Measurements from ENCODE around the gene TNS1.
A peak's percentile ranks its signal among the peaks of the same experiment; 100 is the strongest.

Gene TNS1

GRCh38 chr2:217918308-217919024 lies 84.3 kb downstream of the TNS1 start:
- peaks cover 99% of the 10 kb centered on the region for H3K4me1 ChIP-seq (ENCODE audit: insufficient read depth, low read length)
- H3K4me3 ChIP-seq (ENCODE audit: low read depth in 1 of 2, low read length in 2 of 2) = no peak overlapping the region
- H3K27me3 ChIP-seq (ENCODE audit: control insufficient read depth in 1 of 2, insufficient read depth in 2 of 2, low read length in 2 of 2) = no peaks in the 10 kb centered on the region
- peak overlapping the region; percentile 93 for H3K9ac ChIP-seq (ENCODE audit: low read length)
- no peaks in the 10 kb centered on the region for H3K9me3 ChIP-seq (ENCODE audit: low read length)
- H3K27ac ChIP-seq (ENCODE audit: low read depth, low read length) = peak overlapping the region; percentile 97
- H3K36me3 ChIP-seq (ENCODE audit: insufficient read depth, low read length) = peaks cover 43% of the 10 kb centered on the region

DNA sequence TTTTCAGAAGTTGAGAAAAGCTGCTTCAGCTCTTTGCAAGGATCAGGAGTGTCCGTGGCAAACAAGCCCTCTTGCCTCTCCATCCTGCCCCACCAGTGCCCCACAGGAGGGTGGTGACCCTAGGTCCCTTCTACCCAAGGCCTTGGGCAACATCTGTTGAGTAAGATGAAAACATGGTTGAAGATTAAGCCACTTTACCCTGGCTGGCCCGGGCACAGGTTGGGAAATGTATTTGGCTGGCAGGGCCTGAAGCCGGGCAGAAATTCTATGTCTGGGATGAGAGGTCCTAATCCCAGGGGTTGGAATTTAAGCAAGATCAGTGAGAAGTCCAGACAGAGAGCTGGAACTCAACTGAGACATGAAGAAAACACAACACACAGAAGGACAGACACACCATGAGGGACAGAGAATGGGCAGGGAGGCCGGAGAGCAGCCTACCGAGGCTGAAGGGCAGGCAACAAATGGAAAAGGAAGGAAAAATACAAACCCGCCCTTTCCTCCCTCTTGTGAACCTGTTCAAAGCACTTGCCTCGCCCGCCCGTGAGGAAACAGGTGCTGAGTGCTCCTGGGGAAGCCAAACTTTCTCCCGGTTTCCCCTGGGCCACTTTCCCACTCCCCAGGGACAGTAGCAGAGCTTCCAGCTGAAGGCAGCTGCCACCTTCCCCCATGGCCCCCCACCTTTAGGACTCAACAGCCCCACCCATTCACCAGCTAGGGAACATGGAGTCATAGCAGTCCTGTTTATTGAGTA lies 86.1 kb downstream of the TNS1 start:
- H3K4me3 ChIP-seq (ENCODE audit: low read depth in 1 of 2, low read length in 2 of 2) = no peak overlapping the region
- peak overlapping the region; percentile 44 for H3K9ac ChIP-seq (ENCODE audit: low read length)
- no peaks in the 10 kb centered on the region for H3K27me3 ChIP-seq (ENCODE audit: control insufficient read depth in 1 of 2, insufficient read depth in 2 of 2, low read length in 2 of 2)
- H3K9me3 ChIP-seq (ENCODE audit: low read length) = no peaks in the 10 kb centered on the region
- H3K27ac ChIP-seq (ENCODE audit: low read depth, low read length) = peak overlapping the region; percentile 97
- H3K4me1 ChIP-seq (ENCODE audit: insufficient read depth, low read length) = peaks cover 99% of the 10 kb centered on the region
- peaks cover 39% of the 10 kb centered on the region for H3K36me3 ChIP-seq (ENCODE audit: insufficient read depth, low read length)

GRCh38 chr2:217915706-217916105 lies 87.1 kb downstream of the TNS1 start:
- H3K9me3 ChIP-seq (ENCODE audit: low read length) = no peaks in the 10 kb centered on the region
- peak overlapping the region; percentile 29 for H3K9ac ChIP-seq (ENCODE audit: low read length)
- peak overlapping the region; percentile 97 for H3K27ac ChIP-seq (ENCODE audit: low read depth, low read length)
- no peak overlapping the region for H3K4me3 ChIP-seq (ENCODE audit: low read depth in 1 of 2, low read length in 2 of 2)
- H3K4me1 ChIP-seq (ENCODE audit: insufficient read depth, low read length) = peaks cover 99% of the 10 kb centered on the region
- H3K27me3 ChIP-seq (ENCODE audit: control insufficient read depth in 1 of 2, insufficient read depth in 2 of 2, low read length in 2 of 2) = no peaks in the 10 kb centered on the region
- H3K36me3 ChIP-seq (ENCODE audit: insufficient read depth, low read length) = peaks cover 39% of the 10 kb centered on the region

DNA sequence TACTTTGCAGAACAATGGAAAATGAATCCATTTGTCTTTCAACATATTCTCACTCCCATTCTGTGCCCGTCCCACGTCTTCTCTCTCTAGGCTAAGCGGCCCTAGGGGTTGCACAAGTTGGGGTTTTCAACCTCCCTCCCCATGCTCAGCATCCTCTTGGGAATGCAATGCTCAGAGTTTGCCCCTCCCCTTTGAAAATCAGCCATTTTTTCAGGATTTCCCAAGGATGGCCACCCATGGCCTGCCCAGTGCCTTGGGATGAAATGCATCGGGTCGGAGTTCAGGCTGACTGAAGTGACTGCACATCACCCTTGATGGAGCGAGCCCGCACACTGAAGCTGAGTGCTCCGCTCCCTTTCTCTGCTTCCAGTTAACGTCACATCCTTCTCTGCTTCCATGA lies 87.9 kb downstream of the TNS1 start:
- H3K4me3 ChIP-seq (ENCODE audit: low read depth in 1 of 2, low read length in 2 of 2) = no peak overlapping the region
- H3K9ac ChIP-seq (ENCODE audit: low read length) = peak overlapping the region; percentile 29
- H3K9me3 ChIP-seq (ENCODE audit: low read length) = no peaks in the 10 kb centered on the region
- peaks cover 99% of the 10 kb centered on the region for H3K4me1 ChIP-seq (ENCODE audit: insufficient read depth, low read length)
- peaks cover 39% of the 10 kb centered on the region for H3K36me3 ChIP-seq (ENCODE audit: insufficient read depth, low read length)
- peak overlapping the region; percentile 97 for H3K27ac ChIP-seq (ENCODE audit: low read depth, low read length)
- no peaks in the 10 kb centered on the region for H3K27me3 ChIP-seq (ENCODE audit: control insufficient read depth in 1 of 2, insufficient read depth in 2 of 2, low read length in 2 of 2)

DNA sequence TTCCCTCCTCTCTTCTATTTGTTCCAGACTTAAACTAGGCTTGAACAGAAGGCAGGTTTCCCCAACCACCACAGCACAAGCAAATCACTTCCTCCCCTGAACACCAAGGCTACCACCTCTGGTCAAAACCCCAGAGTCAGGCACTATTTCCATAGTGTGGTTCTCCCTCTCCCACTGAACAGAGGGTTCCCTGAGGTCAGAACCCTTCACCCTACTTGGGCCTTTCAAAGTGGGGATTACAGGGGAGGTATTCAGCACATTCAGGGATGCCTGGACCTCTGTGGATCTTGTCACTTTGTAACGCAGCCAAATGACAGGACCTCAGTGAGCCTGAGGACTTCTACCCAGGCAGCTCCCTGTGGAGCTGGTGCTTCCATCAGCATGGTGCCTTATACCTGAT lies 88.7 kb downstream of the TNS1 start:
- H3K9me3 ChIP-seq (ENCODE audit: low read length) = no peaks in the 10 kb centered on the region
- H3K27me3 ChIP-seq (ENCODE audit: control insufficient read depth in 1 of 2, insufficient read depth in 2 of 2, low read length in 2 of 2) = no peaks in the 10 kb centered on the region
- H3K4me1 ChIP-seq (ENCODE audit: insufficient read depth, low read length) = peaks cover 99% of the 10 kb centered on the region
- H3K36me3 ChIP-seq (ENCODE audit: insufficient read depth, low read length) = peaks cover 34% of the 10 kb centered on the region
- H3K4me3 ChIP-seq (ENCODE audit: low read depth in 1 of 2, low read length in 2 of 2) = no peak overlapping the region
- H3K27ac ChIP-seq (ENCODE audit: low read depth, low read length) = peak overlapping the region; percentile 97
- peak overlapping the region; percentile 2 for H3K9ac ChIP-seq (ENCODE audit: low read length)

DNA sequence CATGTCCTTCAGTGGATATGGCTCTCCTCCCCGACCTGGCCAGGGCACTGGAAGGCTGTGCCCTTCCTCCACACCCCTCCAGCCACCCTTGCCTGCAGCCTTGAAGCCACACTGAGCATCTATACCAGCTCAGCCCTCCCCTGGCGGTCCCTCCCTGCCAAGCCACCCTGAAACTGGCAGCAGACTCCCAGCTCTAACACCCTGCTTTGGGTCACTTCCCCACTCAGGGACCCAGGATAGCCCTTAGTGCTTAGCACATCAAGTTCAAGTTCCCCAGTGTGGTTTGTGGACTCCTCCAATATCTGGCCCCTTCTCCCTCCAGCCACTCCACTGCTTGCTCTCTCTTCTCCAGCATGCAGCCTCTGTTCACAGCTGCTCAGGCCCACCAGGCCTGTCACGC lies 89.4 kb downstream of the TNS1 start:
- H3K9me3 ChIP-seq (ENCODE audit: low read length) = no peaks in the 10 kb centered on the region
- H3K27me3 ChIP-seq (ENCODE audit: control insufficient read depth in 1 of 2, insufficient read depth in 2 of 2, low read length in 2 of 2) = no peaks in the 10 kb centered on the region
- peaks cover 32% of the 10 kb centered on the region for H3K36me3 ChIP-seq (ENCODE audit: insufficient read depth, low read length)
- H3K27ac ChIP-seq (ENCODE audit: low read depth, low read length) = peak overlapping the region; percentile 97
- H3K4me1 ChIP-seq (ENCODE audit: insufficient read depth, low read length) = peaks cover 99% of the 10 kb centered on the region
- H3K9ac ChIP-seq (ENCODE audit: low read length) = peak overlapping the region; percentile 2
- peak overlapping the region in 1 of 2 donors; percentile 25 for H3K4me3 ChIP-seq (ENCODE audit: low read depth in 1 of 2, low read length in 2 of 2)

DNA sequence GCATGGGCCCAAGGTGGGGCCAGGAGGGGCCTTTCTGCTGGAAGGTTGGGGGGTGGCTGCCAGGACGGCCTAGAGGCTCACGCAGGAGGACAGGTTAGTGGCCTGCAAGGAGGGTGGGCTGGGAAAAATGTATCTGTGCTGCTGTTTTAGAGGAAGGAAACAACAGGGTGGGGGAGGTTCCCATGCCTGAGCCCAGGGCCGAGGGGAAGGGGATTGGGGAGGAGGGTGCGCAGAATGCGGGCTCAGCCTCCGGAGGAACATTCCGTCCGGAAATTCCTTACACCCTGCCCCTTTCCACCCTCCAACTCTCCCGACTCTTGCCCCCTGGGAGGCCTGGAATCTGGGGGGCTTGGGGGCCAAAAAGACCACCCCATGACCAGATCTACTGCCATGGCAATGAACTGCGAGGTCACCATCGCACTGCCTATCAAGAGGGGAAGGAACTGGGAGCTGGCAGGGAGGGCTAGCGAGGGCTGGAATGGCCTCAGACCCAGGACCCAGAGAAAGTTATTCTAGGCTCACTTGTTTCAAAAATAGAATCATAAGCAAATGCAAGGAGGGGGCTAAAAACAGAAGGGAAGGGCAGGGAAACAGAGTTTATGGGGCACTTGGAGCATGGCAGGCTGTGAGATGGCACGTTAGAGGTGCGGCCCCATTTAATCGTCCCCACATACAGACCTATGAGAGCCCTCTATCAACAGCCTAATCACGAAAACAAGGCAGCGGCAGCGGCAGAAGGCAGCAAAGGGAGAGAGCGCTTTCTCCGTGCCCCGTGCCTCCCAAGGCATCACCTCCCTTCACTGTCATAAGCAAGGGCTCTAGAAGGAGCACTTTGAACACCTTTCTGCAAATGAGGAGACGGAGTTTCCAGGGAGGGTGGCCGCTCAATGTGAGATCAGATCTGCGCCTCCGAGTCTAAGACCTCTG lies 90.4 kb downstream of the TNS1 start:
- Histone ChIP-seq H3K9me3 (ENCODE audit: low read length) (no peaks in the 10 kb centered on the region), H3K27ac (ENCODE audit: low read depth, low read length) (peak overlapping the region; percentile 97), H3K4me3 (ENCODE audit: low read depth in 1 of 2, low read length in 2 of 2) (peak overlapping the region in 1 of 2 donors; percentile 42), H3K27me3 (ENCODE audit: control insufficient read depth in 1 of 2, insufficient read depth in 2 of 2, low read length in 2 of 2) (no peaks in the 10 kb centered on the region), H3K9ac (ENCODE audit: low read length) (peak overlapping the region; percentile 2), H3K36me3 (ENCODE audit: insufficient read depth, low read length) (peaks cover 31% of the 10 kb centered on the region), H3K4me1 (ENCODE audit: insufficient read depth, low read length) (peaks cover 99% of the 10 kb centered on the region)

- no peaks in the 10 kb centered on the region for H3K27me3 ChIP-seq (ENCODE audit: control insufficient read depth in 1 of 2, insufficient read depth in 2 of 2, low read length in 2 of 2)
- H3K4me3 ChIP-seq (ENCODE audit: low read depth in 1 of 2, low read length in 2 of 2) = peak overlapping the region in 1 of 2 donors; percentile 42
- peaks cover 99% of the 10 kb centered on the region for H3K4me1 ChIP-seq (ENCODE audit: insufficient read depth, low read length)
- H3K36me3 ChIP-seq (ENCODE audit: insufficient read depth, low read length) = peaks cover 28% of the 10 kb centered on the region
- H3K9ac ChIP-seq (ENCODE audit: low read length) = peak overlapping the region; percentile 15
- no peaks in the 10 kb centered on the region for H3K9me3 ChIP-seq (ENCODE audit: low read length)
- H3K27ac ChIP-seq (ENCODE audit: low read depth, low read length) = peak overlapping the region; percentile 97
Observed at GRCh38 chr2:217911283-217912097, 91.3 kb downstream of the TNS1 start.

GRCh38 chr2:217910875-217911212 lies 92.0 kb downstream of the TNS1 start:
- peak overlapping the region; percentile 97 for H3K27ac ChIP-seq (ENCODE audit: low read depth, low read length)
- peaks cover 26% of the 10 kb centered on the region for H3K36me3 ChIP-seq (ENCODE audit: insufficient read depth, low read length)
- peak overlapping the region; percentile 15 for H3K9ac ChIP-seq (ENCODE audit: low read length)
- H3K9me3 ChIP-seq (ENCODE audit: low read length) = no peaks in the 10 kb centered on the region
- peak overlapping the region in 1 of 2 donors; percentile 42 for H3K4me3 ChIP-seq (ENCODE audit: low read depth in 1 of 2, low read length in 2 of 2)
- no peaks in the 10 kb centered on the region for H3K27me3 ChIP-seq (ENCODE audit: control insufficient read depth in 1 of 2, insufficient read depth in 2 of 2, low read length in 2 of 2)
- H3K4me1 ChIP-seq (ENCODE audit: insufficient read depth, low read length) = peaks cover 99% of the 10 kb centered on the region

DNA sequence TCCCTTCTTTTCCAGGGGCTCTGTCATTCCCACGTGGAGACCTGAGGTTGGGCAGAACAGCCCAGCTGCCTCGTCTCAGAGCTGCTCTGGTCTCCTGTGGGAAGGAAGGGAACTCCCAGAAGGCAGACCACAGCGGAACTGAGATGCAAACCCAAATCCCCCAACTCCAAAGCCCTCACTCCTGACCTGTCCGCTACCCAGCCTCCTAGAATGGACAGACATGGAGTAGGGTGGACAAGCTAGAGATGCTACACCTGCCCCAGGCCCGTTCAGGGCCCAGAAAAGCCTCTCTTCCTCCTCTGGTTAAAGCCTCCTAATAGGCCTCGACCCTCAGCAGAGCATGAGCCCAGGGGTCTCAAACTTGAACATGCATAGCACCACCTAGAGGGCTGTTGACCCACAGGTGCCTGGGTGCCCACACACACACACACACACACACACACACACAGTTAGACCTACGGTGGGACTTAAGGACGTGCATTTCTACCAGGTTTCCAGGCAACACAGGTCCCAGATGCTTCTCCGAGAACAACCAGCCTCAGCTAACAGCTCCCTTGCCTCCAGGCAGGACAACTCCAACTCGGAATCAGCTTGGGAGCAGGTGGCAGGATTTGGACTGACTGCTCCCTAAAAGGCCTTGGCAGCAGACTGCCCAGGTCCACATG lies 93.5 kb downstream of the TNS1 start:
- peak overlapping the region; percentile 97 for H3K27ac ChIP-seq (ENCODE audit: low read depth, low read length)
- peak overlapping the region; percentile 22 for H3K9ac ChIP-seq (ENCODE audit: low read length)
- H3K27me3 ChIP-seq (ENCODE audit: control insufficient read depth in 1 of 2, insufficient read depth in 2 of 2, low read length in 2 of 2) = no peaks in the 10 kb centered on the region
- H3K36me3 ChIP-seq (ENCODE audit: insufficient read depth, low read length) = peaks cover 27% of the 10 kb centered on the region
- H3K9me3 ChIP-seq (ENCODE audit: low read length) = no peaks in the 10 kb centered on the region
- peaks cover 99% of the 10 kb centered on the region for H3K4me1 ChIP-seq (ENCODE audit: insufficient read depth, low read length)
- H3K4me3 ChIP-seq (ENCODE audit: low read depth in 1 of 2, low read length in 2 of 2) = no peak overlapping the region
